HG03521 (cell line): ENCODE measurements around the gene LUM.

Experiments
- ATAC-seq: cut with Tn5 transposase; IDR thresholded peaks from one replicate; pipeline ENCODE4 v1.9.1; 2021; ENCODE audit warnings: mild to moderate bottlenecking, moderate library complexity; ENCODE audit not compliant: unreplicated experiment

LUM gene, protein sequence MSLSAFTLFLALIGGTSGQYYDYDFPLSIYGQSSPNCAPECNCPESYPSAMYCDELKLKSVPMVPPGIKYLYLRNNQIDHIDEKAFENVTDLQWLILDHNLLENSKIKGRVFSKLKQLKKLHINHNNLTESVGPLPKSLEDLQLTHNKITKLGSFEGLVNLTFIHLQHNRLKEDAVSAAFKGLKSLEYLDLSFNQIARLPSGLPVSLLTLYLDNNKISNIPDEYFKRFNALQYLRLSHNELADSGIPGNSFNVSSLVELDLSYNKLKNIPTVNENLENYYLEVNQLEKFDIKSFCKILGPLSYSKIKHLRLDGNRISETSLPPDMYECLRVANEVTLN

DNA sequence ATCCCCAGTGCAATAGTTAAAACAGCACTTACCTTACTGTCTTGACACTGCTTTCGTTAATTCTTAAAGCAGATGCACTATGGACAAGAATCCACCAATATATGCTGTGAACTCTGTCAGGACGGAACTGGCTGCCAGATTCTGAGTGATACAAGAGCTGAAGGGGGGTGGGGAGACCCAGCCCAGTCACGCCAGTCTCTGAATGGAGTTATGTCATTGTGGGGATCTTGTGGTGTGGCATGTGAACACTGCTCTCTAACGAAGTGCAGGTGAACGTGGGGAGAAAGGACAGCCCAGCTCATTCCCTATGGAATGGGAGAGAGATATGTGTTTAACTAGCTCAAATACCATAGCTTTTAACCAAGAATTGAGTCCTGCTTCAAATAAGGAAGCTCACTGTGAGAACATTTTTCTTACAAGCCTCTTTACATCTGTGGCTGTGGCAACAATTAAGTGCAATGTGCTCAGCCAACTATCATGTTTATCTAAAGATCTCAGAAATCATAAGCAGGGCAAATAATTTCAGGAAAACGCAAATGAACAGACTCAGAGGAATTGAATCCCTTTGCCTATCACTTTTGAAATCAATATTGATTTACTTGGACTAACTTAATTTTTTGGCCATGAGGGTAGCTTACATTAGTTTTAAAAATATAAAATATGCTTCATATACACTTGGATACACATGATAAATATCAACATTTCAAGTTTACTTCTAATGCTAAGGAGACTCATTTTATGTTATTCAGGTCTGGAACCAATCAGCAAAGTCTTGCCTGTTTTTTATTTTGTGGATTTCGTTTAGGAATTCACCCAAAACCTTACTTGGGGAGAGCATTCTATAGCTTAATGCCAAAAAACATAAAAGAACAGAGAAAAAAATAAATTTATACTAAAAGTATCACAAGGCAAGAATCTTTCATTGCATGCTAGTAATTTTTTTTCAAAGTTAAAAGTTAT is at the start of gene LUM:
TSS of gene LUM (minus strand) at position 129 of the 960 bp plus-strand sequence. CDS start 2,515 bp downstream, outside the sequence.
- ATAC-seq: no peak

DNA sequence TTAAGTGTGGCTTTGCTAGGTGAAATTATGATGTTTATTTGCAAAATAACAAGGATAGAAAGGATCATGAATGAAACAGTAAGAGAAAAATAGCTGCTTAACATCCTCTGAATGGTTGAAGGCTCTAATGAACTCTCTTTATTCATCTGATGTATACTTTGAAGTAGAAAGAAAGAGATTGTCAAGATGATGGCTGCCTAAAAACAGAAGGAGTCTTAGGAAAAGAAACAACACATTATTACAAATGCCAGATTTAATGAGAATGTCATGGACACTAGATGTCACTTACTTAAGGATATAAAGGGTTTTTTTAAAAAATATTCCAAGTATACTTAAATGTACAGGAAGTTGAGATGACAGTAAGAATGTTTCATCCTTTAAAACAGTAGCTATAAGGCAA is 49.7 kb upstream of the LUM start:
- no peak for ATAC-seq

DNA sequence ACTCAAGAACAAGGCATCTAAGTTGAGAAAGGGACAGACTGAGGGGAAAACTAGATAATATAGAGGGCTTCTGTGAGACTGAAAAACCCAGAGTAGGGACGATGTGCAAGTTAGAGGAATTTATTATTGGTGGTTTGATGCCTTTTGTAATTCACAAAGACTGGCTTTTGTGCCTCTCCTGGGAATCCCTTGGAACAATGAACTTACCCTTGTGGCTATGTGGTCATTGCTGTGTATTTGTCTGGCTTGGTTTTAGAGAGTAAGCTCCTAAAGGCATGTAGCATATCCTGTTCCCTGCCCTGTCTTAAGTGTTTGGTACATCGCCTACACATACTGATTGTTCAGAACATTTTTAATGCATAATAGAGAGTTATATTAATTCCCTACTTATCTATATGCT is 44.7 kb upstream of the LUM start:
- no peak for ATAC-seq

DNA sequence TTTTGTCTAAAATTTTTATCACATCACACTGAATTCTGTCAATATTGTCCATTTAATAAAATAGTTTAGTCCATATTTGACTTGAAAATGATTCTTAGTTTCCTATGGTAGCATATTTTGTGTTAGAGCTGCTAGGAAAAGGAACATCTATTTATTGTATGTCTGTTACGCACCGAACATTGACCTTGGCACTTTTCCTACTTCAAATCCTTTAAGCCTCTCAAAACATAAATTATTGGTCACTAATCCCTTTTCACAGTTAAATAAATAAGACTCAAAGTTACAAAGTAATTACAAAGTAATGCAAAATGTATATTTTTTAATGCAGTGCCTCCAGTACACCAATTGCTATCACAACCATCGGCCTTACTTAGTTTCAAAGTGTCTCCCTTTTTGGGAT is 42.8 kb upstream of the LUM start:
- no peak for ATAC-seq

DNA sequence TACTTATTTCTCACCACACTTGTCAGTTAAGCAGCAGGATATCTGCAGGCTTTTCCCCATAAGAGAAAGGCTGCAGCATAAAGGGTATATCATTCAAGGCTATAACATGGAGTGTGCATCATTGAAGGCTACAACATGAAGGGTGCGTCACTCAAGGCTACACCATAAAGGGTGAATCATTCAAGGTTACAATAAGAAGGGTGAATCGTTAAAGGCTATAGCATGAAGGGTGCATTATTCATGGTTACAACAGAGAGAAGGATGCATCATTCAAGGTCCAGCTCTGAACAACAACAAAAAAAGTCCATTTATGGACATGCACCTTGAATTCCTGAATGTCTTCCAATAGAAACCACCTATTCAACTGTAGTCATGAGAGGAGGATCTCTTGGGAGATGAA is 32.8 kb upstream of the LUM start:
- ATAC-seq: no peak

DNA sequence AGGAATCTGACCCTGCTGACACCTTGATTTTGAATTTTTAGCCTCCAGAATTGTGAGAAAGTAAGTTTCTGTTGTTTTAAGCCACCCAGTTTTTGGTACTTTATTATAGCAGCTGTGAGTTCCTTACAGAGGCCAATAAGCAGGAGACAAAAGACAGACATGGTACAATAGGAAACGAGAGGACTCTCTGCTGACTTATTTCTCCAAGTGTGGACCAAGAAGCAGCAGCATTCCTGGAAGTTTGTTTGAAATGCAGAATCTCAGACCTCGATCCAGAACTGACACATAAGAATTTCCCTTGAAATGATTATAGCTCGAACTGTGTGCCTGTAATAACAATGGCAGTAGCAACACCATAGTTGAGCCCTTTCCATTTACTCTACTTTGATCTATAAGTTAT is 31.9 kb upstream of the LUM start:
- no peak for ATAC-seq

DNA sequence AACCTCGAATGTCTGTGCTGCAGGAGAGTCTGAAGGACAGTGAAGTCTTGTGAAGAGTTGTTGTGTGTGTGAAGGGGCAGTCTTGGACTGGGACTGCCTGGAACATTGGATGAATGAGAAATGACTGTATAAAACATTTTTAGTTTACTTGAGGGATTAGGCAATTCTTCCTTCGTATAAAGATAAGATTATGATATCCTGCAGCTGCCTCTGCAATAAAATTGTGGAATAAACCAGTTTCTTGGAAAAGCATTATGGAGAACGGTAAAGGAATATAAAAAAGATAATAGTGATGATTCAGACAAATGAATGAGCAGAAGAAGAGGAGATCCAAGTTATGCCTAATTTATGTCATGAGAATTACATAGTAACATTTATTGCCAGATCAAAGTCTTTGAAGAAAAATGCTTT is 30.9 kb upstream of the LUM start:
- ATAC-seq: no peak

DNA sequence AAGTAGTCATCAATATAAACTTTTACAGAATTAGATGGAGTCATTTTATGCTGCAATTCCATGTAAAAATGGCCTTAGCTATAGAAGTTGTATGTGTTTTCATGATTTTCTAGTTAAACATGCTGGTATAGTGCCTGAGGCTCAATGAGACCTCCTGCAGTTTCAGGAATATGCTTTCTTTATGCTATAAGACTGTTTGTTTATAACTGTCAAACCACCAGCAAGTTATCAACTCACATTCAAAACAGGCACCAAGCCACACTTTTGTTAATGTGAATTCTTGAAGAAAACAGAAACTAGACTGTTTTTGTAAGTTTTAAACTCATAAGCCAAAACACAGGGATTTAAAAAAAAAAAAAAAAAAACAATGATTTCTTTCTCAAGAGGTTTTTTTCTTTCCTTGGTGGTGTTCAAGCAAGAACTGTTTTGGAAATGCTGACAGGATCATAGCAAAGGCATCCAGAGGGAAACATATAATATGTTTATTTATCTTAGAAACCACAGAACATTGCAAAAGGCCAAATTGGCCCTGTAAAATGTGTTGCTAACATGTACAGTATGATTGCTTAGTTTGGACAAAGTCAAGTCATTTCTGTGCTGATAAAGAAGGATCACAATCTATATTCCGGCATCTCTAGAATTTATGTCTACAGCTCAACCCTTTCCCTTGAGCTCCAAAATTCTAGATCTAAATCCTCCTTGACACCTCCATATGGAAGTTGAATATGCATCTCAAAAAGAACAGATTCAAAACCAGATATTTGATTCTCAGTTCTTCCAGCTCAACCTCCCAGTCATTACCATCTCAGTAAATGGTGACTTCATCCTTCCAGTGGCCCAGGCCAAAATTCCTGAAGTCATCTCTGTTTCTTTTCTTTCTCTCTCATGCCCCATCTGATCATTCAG is 29.0 kb upstream of the LUM start:
- ATAC-seq: no peak

DNA sequence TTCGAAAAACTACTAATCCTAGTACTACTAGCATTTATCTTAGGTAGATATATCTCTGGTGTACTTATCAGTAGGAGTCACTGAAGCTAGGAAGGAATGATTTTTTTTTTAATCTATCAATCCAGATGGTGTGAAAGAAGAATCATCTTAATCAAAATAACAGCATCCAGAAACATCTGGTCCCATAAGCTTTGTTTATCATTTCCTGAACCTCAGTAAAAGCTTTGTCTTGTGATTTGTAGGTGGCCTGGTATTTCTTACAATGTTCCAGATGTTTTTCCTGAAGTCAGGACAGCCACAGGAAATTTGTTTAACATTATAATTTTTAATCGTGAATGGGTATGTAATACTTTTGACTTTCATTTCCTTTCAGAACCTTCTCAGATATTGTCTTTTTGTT is 28.0 kb upstream of the LUM start:
- no peak for ATAC-seq

DNA sequence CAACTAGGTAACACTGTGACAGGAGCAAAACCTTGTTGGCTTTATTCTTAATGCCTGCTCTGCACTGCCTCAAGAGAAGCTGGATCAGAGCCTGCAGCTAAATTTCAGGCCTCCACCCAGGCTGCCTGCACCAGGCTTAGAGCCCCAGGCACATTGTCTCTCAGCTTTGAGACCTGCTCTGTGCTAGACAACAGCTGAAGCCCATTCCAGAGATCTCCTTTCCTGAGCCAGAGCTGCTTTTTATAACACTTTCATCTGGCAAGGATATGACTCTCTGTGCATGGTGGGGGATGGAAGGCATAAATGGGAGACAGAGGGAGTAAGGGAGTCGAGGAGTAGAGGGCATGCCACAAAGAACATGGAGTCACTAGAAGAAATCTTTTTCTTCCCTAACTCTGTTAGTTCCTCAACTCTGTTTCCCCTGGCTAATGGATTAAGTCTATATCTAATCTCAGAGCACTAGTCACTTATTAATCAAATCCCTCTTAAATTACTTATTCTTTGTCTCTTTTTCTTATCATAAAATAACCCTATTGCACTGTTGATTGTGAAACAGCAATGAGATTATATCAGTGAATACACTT is 27.1 kb upstream of the LUM start:
- no peak for ATAC-seq

DNA sequence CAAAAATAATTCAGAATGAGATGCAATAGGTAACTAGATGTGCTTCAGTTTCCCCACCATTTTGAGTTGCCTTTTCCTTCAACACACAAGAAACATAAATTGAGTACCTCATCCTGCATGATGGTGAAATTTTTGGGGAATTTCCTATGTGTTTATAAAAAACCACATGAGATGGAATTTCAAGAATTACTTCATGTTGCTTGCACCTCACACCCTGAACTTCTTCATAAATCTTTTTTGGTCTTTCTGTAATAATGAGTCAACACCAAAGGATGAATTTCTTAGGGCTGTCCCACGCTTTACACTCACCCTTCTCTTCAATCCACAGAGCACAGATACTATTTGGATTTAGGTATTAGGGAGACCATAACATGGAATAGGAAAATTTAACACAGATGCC is 22.6 kb upstream of the LUM start:
- ATAC-seq: no peak

DNA sequence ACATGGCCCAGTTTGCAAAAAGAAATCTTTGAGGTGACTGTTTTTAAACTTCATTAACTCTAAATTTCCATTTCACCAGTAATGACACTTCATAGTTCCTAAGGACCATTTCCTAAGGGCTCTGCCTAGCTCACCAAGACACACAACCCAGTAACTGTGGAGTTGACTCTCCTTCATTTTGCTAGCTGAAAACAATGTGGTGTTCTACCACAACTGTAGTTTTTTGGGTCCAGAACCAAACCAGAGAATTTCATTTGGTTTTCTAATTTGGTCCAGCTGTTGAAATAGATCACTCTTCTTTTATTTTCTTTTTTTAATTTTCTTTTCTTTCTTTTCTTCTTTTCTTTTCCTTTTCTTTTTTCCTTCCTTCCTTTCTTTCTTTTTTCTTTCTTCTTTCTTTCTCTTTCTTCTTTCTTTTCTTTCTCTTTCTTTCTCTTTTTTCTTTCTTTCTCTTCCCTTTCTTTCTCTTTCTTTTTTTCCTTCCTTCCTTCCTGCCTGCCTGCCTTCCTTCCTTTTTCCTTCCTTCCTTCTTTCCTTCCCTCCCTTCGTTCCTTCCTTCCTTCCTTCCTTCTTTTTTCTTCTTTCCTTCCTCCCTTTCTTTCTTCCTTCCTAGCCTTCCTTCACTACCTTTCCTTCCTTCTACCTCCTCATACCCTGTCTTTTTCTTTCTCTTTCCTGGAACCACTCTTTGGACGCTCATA is 18.5 kb upstream of the LUM start:
- no peak for ATAC-seq

DNA sequence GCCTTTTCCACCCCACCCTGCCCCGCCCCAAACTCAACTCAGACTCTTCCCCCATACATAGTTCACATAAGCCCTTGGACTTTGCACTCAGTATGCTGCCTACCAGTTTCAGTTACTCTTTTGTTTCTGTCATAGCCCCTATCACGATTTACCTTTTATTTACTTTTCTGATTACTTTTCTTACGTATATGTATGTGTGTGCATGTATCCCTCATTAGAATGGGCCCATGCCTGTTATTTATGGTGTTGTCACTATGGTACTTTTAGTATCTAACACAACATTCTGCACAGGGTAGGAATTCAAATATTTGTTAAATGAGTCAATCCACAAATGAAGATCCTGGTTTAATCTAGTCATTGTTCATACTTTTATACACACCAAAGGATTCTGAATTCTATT is 16.5 kb upstream of the LUM start:
- ATAC-seq: no peak

DNA sequence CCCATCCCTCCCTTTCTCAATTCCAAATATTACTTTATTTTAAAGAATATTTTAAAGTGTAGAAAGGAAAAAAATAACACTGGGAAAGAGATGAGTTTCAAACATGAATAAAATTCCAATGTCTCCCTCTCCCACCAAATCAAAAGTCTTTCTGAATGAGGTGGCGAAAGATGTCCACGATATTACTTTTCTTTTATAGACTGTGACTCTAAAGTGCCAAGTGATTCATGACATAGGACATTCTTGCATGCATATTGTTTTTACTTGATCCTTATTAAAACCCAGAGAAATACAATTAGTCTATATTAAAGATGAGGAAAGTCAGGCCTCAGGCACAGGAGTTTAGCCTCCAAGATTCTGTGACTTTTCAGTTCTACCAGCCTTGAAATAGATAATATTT is 16.0 kb upstream of the LUM start:
- no peak for ATAC-seq

DNA sequence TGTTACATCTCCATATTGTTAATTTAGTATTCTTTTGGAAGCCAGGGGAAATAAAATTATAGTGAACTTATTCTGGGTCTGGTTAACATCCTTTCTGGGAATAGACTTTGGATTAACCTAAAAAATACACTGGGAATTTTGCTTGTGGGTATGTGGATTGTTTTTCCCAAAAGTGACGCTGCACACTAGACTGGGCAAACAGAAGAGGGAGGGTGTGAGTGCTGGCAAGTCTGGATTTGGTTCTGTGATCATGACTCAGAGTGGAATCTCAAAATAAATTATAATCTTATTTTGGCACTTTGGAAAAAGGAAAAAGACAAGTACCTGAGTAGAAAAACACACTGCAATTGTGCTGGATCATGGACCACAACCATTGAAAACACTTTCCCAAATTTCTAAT is 15.2 kb upstream of the LUM start:
- no peak for ATAC-seq

DNA sequence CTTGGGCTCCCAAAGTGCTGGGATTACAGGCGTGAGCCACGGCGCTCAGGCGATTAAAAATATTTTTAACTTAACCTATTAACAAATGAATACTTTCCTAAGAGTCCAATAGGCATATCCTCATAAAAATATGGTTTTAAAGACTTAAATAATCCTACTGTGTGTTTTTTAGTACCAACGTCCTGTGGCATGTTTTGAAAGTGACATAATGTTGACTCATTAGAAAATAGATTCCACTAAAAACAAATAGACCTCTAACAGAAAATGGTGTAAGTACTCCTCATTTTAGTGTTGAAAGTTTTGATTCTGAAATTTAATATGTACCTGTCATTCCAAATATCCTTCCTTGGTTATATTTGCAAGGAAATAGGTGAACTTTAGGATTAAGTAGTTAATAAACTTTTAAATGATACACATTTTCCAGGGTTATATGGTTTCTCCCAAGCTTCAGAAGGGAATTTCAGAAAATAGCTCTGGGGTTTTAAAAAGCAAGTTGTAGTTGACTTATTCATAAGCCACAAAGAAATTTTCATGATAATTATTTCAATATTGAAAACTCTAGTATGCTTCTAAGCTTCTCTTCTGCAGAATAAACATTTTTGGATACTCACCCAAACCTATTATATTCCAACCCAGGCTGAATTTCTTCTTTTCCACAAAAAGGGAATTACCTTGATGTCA is 12.1 kb upstream of the LUM start:
- no peak for ATAC-seq

DNA sequence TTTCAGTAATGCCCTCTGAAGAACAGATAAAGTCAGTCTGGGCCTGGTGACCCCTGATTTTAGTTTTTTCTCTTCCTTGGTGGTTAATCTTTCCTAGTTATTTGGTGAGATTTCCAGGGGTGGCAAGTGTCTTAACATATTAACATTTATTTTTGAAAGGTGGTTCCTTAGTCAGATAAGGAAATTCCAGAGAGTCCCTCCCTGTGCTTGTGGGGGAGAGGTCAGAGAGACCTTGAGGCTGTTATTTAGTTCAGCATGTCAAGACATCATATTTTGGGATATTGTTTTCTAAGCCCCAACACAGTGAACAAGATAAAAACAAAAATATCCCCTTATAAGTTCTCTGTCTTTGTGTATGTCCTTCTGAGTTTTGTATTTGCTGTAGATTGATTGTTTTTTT is 9.5 kb upstream of the LUM start:
- ATAC-seq: no peak

DNA sequence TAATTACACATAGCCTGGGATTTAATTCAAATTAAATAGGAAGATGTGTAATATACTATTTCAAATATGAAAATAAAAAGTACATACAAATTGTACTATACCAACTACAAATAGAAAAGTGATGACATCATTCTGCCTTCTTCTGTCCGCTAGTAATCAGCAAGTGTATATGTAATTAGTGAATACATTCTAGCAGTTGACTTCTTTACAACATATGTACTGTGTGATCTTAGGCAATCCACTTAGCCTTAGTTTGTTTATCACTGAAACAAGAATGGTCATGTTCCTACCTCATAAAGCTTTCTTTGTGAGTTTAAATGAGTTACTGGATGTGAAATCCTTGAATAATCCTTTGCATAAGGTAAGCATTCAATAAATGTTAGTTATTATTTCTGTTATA is 7.8 kb upstream of the LUM start:
- no peak for ATAC-seq

DNA sequence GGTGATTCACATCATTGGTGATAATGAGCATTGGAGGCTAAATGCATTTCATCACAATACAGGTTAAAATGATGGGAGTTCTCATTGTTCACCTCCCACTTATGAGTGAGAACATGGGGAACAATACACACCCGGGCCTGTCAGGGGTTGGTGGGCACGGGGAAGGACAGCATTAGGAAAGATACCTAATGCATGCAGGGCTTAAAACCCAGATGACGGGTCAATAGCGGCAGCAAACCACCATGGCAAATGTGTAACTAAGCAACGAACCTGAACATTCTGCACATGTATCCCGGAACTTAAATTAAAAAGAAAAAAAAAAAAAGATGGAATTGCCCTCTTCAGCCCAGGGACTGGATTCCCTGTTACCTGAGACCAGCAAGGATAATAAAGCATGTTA is 2.3 kb upstream of the LUM start:
- ATAC-seq: no peak
